Stromal cell of bone marrow (primary cell): Measurements from ENCODE around the gene HIP1.
"Not testable (repeated sequence)": the region's sequence is repeated elsewhere in the genome, so short reads cannot be mapped to it uniquely, and the experiment has no call there.

Experiments
- DNase-seq: peaks from one replicate; pipeline ENCODE4 v3.0.0-alpha.2; 2012; ENCODE audit warnings: low read depth

HIP1 gene

DNA sequence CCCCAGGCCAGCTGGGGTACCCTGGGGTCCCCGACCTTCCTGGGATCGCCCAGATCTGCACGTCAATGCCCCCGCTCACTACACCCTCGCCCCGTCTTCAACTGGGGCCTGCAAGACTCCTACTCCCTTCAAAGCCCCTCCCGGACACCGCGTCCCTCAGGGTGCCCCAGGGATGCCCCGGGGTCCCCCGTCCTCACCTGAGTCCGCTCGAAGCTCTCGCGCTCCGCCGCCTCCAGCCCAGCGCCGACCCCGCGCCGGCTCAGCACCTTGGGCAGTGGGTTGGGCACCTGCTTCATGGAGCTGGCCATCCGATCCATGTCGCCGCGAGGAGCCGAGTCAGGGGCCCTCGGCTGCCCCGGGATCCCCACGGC lies at the start of gene HIP1:
HIP1 (minus strand) TSS at position 338 of the 371 bp plus-strand sequence; CDS start at position 317, 21 bp downstream.
- DNase-seq = no peak

DNA sequence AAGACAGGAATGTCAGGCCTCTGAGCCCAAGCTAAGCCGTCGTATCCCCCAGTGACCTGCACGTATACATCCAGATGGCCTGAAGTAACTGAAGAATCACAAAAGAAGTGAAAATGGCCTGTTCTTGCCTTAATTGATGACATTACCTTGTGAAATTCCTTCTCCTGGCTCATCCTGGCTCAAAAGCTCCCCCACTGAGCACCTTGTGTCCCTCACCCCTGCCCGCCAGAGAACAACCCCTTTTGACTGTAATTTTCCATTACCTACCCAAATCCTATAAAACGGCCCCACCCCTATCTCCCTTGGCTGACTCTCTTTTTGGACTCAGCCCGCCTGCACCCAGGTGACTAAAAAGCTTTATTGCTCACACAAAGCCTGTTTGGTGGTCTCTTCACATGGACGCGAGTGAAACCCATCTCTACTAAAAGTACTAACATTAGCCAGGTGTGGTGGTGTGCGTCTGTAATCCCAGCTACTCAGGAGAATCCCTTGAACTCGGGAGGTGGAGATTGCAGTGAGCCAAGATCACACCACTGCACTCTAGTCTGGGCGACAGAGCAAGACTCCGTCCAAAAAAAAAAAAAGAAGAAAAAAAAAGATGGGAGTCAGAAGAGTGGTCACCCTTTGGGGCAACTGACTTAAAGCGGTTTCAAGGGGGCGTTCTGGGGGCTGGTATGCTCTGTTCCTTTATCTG lies 49.6 kb upstream of the HIP1 start:
- DNase-seq = not testable (repeated sequence)

DNA sequence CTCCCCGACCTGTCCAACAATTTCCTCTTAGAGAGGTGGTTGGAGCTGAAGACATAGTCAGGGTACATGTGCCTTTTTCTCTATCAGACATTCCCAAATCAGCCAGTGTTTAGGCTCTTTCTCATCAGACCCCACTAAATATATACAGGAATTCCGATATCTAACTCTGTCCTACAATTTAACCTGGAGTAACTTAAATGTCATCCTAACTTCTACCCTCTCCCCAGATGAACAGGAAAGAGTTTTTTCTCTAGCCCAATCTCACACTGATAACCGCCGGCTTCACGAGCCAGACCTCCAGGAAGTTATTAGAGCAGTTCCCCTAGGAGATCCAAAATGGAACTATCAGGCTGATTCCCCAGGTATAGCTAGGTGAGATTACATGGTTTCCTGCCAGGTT lies 44.3 kb upstream of the HIP1 start:
- DNase-seq = not testable (repeated sequence)

DNA sequence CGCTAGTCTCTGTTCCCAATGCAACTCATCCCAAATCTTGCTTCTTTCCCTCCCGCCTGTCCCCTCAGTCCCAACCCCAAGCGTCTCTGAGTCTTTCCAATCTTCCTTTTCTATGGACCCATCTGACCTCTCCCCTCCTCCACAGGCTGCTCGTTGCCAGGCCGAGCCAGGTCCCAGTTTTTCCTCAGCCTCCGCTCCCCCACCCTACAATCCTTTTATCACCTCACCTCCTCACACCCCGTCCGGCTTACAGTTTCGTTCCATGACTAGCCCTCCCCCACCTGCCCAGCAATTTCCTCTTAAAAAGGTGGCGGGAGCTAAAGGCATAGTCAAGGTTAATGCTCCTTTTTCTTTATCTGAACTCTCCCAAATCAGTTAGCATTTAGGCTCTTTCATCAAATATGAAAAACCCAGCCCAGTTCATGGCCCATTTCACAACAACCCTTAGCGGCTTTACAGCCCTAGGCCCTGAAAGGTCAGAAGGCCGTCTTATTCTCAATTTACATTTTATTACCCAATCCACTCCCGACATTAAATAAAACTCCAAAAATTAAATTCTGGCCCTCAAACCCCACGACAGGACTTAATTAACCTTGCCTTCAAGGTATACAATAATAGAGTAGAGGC lies 42.0 kb upstream of the HIP1 start:
- DNase-seq = not testable (repeated sequence)

- DNase-seq = not testable (repeated sequence)
Measured at GRCh38 chr7:75779516-75779915, 40.8 kb upstream of the HIP1 start.

- DNase-seq = not testable (repeated sequence)
Measured at GRCh38 chr7:75779035-75779434, 40.3 kb upstream of the HIP1 start.

- peak; percentile 87 for DNase-seq
Measured at GRCh38 chr7:75776295-75776971, 37.7 kb upstream of the HIP1 start.

- DNase-seq = not testable (repeated sequence)
Measured at GRCh38 chr7:75773958-75774357, 35.2 kb upstream of the HIP1 start.

DNA sequence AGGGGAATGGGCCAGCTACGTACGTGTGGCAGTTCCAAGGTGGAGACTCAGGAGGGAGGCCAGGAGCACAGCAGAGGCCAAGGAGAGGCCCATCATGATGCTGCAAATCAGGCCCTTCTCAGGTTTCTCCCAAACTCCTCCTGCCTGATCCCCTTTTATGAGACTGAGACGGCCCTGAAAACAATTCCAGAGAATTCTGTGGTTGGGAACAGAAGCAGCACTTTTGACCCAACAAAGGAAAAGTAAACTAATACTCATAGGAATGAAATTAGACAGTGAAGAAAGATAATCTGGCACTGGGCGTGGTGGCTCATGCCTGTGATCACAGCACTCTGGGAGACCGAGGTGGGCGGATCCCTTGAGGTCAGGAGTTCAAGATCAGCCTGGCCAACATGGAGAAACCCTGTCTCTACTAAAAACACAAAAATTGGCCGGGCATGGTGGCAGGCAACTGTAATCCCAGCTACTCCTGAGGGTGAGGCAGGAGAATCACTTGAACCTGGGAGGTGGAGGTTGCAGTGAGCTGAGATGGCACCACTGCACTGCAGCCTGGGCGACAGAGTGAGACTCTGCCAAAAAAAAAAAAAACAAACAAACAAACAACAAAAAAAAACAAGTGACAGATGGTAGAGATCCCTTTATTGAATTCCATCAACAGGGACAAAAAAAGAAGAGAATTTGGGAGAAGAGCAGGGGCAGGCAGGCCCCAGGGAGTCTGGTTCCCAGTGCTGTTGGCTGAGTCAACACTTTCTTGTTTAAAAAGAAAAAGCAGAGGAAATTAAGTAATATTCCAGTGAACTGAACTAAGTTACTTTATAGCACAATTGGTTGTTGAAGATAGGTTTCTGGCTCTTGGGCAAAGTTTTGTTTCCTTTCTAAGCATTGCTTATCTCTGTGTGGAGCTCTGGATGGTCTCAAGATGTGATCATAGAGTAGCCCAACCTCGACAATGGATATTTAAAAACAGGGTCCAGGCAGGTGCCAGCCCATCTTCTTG lies 33.6 kb upstream of the HIP1 start, which contains the start of gene CCL26:
CCL26 (minus strand) TSS at position 131 of the 997 bp plus-strand sequence; CDS start at position 96, 35 bp downstream.
- DNase-seq = peak; percentile 92

DNA sequence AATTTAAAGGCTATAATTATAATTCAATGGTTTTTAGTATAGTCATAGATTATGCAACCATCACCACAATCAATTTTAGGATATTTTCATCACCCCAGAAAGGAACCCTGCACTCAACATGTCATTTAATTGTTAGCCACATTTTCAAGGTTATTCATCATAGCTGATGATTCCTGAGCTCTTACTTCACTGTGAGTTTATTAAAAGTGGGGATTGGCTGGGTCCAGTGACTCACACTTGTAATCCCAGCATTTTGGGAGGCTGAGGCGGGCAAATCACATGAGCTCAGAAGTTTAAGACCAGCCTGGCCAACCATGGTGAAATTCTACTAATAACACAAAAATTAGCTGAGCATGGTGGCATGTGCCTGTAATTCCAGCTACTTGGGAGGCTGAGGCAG lies 32.5 kb upstream of the HIP1 start:
- DNase-seq = peak; percentile 85

- DNase-seq = peak; percentile 72
Measured at GRCh38 chr7:75762350-75762917, 23.7 kb upstream of the HIP1 start.

DNA sequence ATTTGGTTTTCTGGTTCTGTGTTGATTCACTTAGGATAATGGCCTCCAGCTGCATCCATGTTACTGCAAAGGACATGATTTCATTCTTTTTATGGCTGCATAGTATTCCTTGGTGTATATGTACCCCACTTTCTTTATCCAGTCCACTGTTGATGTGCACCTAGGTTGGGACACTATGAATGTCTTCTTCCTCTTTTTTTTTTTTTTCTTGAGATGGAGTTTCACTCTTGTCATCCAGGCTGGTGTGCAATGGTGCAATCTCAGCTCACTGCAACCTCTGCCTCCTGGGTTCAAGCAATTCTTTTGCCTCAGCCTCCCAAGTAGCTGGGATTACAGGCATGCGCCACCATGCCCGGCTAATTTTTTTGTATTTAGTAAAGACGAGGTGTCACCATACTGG lies 23.1 kb upstream of the HIP1 start:
- not testable (repeated sequence) for DNase-seq

- DNase-seq = no peak
Measured at GRCh38 chr7:75758491-75758890, 19.8 kb upstream of the HIP1 start.

DNA sequence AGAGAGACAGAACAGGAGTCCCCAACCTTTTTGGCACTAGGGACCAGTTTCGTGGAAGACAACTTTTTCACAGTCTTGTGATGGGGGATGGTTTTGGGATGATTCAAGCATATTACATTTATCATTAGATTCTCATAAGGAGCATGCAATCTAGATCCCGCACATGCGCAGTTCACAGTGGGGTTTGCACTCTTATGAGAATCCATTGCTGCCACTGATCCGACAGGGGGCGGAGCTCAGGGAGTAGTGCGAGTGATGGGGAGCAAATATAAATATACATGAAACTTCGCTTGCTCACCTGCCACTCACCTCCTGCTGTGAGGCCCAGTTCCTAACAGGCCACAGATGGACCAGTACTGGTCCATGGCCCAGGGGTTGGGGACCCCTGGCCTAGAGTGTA lies 19.1 kb upstream of the HIP1 start:
- DNase-seq = no peak

- DNase-seq = no peak
Measured at GRCh38 chr7:75756991-75757676, 18.4 kb upstream of the HIP1 start.

DNA sequence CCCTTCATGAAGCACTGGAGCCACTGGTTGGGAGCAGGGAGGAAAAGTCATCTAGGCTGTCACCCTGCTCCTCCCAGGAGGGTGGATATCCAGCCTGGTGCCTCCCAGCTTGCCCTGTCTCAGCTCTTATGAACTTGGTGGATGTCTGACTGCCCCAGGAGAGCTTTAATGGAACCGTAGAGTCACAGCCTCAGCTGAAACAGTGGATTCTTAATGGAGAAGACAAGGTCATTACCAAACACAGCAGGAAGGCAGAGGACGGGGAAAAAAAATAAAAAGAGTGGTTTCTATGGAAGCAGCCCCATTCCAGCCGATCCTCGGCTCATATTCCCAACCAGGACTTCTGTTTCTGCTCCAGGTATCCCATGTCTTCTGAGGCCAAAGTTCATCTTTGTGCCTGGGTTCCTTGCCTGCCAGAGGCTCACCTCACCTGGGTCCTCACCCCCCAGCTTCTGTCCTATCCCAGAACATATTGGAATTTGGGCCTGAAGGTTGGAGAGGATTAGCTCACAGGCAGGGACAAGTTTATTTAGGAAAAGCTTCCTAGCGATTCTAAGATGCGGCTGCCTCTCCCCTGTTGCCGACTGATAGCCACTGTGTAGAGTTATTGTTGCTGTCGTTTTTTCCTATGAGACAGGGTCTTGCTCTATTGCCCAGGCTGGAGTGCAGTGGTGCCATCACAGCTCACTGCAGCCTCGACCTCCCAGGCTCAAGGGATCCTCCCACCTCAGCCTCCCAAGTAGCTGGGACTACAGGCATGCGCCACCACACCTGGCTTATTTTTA lies 17.7 kb upstream of the HIP1 start:
- no peak for DNase-seq

GRCh38 chr7:75743455-75743859 lies 4.7 kb upstream of the HIP1 start:
- peak; percentile 41 for DNase-seq

DNA sequence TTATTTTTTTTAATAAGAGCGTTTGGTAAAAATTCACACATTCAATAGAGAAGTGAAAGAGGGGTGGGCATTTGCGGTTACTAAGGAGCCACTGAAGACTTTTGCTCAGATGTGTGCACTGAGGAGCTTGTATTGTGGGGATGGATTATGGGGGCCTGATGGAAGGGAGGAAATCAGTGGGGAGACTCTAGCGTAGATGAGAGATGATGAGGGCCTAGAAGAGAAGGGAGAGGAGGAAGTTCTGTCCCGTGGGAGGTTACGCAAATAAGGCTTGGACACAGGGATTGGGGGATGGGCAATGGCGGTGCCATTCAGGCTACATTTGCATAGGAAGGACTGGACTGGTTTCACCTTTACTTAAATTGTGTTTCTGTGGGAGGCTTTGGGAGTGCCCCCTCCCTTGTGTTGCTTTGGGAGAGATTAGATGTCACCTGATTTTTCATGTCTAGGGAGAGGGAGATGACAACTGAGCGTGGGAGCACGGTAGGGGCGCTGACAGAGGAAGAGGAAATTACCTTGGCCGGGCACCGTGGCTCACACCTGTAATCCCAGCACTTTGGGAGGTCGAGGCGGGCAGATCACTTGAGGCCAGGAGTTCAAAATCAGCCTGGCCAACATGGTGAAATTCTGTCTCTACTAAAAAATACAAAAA lies 2.2 kb upstream of the HIP1 start:
- no peak for DNase-seq
